Activated CD8-positive, alpha-beta memory T cell treated with anti-CD3 and anti-CD28 coated beads, Interleukin-2, amount 50 U/mL, for 1 hour (primary cell): ENCODE results near the gene CYB5RL.
A peak's percentile ranks its signal among the peaks of the same experiment; 100 is the strongest.
"Not testable (repeated sequence)": the region's sequence is repeated elsewhere in the genome, so short reads cannot be mapped to it uniquely, and the experiment has no call there.

ENCODE experiments used
- DNase-seq: peaks from one replicate; pipeline ENCODE4 v3.0.0-alpha.2; 2020; ENCODE audit errors: extremely low read depth

Gene CYB5RL, protein sequence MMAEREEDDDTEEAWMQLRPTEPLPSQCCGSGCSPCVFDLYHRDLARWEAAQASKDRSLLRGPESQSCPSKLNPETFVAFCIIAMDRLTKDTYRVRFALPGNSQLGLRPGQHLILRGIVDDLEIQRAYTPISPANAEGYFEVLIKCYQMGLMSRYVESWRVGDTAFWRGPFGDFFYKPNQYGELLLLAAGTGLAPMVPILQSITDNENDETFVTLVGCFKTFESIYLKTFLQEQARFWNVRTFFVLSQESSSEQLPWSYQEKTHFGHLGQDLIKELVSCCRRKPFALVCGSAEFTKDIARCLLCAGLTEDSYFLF

DNA sequence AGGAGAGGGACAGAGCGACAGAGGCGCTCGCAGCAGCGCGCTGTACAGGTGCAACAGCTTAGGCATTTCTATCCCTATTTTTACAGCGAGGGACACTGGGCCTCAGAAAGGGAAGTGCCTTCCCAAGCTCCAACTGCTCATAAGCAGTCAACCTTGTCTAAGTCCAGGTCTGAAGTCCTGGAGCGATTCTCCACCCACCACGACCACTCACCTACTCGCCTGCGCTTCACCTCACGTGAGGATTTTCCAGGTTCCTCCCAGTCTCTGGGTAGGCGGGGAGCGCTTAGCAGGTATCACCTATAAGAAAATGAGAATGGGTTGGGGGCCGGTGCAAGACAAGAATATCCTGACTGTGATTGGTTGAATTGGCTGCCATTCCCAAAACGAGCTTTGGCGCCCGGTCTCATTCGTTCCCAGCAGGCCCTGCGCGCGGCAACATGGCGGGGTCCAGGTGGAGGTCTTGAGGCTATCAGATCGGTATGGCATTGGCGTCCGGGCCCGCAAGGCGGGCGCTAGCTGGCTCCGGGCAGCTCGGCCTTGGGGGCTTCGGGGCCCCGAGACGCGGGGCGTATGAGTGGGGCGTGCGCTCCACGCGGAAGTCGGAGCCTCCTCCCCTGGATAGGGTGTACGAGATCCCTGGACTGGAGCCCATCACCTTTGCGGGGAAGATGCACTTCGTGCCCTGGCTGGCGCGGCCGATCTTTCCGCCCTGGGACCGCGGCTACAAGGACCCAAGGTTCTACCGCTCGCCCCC lies at the start of gene CYB5RL, which contains the start of gene MRPL37:
Gene CYB5RL (minus strand): TSS at position 266 of the 754 bp plus-strand sequence. CDS start 4,414 bp downstream, outside the sequence.
Gene MRPL37 (plus strand): TSS at position 403 of the 754 bp plus-strand sequence. CDS start 77 bp downstream, at position 480.
- peak; percentile 83 for DNase-seq

DNA sequence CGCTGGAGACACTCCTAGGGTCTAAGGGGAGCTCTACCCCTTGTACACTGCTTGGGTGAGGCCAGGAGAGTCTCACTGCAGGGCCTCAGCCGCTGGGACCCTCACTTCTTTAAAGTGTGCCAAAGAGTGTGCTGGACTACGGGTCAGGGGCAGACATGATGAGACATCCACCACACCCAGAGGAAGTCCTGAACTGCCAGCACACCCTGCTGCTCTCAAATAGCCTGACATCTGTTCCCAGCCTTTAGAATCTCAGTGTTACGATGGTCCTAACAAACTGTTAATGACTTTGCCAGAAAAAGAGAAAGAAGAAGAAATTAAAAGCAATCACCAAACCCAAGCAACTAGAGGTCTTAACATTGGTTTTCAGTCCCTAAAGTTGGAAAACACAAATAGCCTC lies 49.1 kb upstream of the CYB5RL start:
- no peak for DNase-seq

DNA sequence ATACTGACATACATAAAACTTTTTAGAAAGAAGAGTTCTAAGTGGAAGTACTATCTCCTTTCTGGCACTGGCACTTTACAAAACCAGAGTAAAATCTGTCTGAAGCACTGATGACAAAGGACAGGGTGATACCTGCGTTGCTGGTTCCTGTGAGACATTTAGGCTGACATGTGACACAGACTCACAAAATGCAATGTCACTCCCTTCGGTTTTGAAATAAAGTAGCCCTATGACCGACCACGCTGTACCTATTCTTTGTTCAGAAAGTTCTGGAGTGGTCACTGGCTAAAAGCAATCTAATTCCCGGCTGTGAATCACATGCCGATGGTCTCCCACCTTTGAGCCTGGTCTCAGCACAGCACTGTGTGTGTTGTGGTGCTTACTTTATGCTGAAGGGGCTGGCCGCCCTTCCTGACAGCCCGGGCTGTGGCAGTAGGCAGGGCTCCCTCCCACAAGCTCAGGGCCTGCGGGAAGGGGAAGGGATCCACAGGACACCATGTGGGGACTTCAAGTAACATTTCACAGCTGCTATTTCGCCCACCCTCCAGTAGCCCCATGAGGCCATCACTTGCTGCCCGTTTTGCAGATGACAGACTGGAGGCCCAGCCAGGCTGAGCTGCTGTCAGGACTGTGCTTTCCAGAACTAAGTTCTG lies 48.2 kb upstream of the CYB5RL start:
- DNase-seq: no peak

DNA sequence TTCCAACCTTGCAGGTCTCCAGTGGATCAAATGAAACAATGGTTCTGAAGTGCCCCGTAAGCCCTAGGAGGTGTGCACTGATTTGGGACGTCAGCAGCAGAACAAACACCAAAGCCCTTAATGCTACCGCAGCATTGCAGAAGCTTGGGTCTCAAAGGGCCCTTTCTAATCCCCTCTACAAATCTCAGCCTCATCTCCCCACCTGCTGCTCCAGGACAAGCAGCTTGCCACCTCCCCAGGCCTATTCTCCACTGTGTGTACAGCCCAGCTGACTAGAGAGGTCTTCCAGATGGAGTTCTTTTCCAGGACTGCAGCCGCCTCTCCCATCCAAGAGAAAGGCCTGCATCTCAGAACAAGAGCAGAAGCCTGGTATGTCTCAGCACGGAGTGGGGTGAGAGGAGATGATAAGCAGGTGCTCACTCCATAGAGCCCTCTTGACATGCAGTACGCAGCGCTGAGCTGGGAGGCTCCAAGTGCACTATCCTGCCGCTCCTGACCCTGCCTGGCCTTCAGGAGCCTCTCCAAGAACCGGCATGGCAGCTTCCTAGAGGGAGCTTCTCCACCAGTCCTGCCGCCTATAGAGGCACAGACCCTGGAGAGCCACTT lies 46.4 kb upstream of the CYB5RL start:
- no peak for DNase-seq

DNA sequence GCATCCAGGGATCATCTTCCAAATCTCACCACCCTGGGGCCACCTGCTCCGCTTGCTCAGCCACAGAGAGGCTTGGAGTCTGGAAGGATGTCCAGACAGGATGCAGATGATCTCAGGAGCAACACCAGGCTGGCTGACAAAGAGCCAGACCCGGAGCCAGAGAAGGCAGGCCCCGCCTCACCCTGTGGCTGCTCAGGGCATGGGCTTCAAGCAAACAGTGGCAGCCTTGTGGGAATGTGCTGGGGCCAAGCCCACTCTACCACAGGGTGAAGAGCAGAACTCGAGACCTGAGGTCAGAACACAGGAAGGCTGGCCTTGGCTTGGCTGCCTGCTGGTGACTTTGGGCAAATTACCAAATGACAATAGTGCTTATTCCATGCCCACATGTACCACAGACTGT lies 45.7 kb upstream of the CYB5RL start:
- DNase-seq: no peak

DNA sequence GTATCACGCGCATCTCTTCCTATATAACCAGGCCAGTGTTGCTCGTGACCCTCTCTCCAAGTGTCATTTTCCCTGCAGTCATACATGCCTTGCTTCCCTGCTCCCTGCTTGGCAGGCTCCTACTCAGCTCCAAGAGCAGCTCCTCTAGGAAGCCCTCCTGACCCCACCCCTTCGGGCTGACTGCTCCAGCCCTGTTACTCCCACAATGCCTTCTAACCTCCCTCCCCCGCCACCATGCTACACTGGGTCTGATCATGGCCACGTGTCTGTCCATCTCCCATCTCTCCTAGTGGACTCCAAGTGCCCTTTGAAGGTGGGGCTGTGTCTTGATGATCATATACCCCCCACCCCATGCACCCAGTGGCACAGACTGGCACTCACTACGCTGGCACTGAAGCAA lies 44.8 kb upstream of the CYB5RL start:
- no peak for DNase-seq

DNA sequence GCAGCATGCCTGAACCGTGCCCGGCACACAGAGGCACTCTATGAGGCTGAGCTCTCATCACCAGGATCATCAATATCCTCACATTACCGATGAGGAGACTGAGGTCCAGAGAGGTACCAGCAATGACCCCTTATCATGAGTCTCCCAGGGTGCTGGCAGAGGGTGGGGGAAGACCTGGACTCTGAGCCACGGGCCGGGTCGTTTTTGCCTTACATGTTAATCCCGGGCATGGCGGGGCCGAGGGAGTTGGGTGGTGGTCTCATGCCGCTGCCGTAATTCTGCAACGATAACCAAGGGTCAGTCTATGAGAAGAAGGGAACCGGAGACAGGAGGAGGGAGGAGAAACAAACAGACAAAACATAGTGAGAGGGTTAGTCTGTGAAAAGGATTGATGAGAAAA lies 43.2 kb upstream of the CYB5RL start:
- no peak for DNase-seq

DNA sequence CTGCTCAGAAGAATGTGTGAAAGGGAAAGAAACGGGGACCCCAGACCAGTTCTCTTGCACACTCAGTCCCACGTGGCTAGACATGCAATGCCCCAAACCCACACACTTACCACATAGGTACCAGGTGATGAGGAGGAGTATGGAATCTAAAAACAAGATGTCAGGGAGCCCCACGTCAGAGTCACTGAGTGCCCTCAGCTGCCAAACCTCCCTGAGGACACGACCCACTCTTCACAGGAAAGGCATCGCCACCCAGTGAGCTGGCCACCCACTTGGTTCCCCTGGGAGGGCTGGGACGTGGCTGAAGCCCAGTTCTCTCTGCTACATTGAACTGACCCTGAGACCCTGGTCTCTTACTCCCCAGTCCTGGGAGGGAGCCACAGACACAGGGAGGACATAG lies 41.5 kb upstream of the CYB5RL start:
- no peak for DNase-seq

DNA sequence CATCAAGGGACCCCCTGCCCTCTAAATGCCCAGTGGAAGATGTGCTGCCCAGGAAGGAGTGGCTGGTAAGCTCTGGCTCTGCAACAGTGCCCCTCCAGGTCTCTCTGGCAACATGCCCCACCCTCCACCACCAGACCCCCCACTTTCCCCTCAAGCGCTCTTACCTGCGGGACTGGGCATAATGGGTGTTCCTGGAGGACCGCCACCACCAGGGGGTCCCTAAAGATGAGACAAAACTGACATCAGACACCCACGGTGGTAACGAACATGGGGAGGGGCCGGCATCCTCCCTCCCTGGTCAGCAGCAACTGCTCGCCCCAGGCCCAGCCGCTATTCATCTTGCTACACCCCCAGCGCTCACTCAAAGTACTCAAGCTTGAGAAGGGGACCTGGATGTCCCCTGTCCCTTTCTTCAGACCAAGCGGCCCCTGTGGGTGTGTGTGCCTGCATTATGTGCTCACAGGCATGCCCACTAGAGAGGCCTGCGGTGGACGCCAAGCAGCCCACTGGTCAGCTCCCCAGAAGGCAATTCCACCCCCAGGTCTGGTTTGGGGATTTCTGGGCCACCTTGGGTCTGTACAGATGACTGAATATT lies 41.0 kb upstream of the CYB5RL start:
- DNase-seq: no peak

DNA sequence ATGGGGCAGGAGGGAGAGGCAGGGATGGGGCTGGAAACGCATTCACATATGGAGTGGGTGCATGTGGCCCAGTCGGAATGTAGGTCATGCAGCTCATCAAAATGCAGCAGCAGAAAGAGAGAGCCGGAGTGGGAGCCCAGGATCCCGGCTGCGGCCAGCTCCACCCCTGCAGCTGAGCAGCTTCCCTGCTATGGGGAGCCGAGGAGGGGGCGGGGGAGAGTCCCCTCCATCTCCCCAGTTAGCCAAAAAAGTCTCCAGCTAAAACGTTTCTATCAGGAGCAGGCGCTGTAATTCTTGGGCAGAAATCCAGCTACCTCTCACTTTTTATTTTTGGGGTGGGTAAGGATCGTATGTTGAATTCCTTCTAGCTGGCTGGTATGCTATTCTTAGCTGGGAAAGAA lies 39.8 kb upstream of the CYB5RL start:
- DNase-seq: no peak

DNA sequence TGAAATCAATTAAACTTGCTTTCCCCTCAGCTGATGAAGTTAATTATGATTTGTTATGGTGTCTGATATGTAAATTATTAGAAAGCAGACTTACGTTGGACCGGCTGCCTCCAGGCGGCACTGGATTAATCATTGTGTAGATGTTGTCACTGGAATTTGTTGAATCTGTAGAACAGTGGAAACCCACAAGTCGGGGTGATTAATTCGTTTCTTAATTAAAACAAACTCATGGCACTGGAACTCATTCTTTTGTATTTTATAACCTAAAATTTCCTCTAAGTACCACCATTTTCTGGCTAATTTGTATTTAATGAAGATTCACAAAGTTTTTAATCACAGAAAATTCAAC lies 39.2 kb upstream of the CYB5RL start:
- no peak for DNase-seq

DNA sequence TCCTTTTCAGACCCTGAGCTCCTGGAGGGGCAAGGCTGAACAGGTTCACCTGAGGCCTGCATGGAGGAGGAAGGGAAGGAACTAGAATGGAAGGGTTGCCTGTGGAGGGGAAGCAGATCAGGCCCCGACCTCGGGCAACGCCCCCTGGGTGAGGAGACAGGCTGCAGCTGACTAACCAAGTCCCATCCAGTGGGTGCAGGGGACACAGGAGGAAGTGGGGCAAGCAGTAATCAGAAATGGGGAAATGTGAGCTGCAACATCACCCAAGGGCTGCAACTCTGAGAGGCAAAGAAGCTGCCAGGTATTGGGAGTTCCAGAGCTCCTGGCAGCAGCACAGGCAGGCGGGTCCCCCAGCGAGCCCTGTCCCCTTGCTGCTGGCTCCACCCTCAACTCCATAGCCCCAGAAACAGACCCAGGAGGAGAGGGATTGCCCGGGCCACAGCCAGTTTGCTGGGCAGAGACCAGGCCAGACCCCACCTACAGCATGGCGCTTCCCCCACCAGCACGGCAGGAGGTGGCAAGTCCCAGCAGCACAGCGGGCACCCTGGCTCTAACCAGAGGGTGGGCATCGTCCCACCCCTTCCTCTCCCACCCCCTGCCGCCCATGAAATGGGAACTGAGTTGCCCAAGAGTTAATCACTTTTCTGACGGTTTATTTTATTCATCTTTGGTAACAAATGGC lies 38.7 kb upstream of the CYB5RL start:
- no peak for DNase-seq

DNA sequence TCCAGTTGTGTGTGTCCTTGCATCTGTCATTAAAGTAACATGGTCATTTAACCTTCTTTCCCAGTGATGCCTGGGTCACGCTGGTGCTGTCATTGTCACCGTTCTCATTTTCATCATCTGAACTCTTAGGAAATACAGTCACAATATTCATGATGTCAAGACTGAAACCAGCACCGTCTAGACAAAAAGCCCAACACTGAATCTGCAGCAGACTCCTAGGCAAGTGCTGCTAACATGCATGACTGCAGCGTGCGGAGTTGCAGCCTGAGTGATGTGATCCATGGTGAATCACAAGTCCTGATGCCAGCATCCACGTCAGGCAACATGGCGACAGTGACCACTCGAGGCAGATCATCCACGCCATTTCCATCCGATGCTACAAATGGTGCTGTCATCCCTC lies 37.8 kb upstream of the CYB5RL start:
- DNase-seq: no peak

DNA sequence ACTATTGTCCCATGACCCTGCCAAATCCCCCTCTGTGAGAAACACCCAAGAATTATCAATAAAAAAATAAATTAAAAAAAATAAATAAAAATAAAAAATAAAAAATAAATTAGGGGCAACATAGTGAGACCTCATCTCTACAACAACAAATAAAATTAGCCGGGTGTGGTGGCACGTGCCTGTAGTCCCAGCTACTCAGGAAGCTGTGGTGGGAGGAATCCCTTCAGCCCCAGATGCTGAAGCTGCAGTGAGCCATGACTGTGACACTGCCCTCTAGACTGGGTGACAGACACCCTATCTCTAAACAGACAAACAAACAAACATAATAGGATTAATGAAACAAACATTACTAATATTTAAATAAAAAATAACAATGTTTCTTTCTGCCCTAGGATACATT lies 34.5 kb upstream of the CYB5RL start:
- DNase-seq: no peak

DNA sequence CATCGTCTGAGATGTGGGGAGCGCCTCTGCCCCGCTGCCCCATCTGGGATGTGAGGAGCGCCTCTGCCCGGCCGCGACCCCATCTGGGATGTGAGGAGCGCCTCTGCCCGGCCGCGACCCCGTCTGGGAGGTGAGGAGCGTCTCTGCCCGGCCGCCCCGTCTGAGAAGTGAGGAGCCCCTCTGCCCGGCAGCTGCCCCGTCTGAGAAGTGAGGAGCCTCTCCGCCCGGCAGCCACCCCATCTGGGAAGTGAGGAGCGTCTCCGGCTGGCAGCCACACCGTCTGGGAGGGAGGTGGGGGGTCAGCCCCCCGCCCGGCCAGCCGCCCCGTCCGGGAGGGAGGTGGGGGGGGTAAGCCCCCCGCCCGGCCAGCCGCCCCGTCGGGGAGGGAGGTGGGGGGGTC lies 33.4 kb upstream of the CYB5RL start:
- not testable (repeated sequence) for DNase-seq

DNA sequence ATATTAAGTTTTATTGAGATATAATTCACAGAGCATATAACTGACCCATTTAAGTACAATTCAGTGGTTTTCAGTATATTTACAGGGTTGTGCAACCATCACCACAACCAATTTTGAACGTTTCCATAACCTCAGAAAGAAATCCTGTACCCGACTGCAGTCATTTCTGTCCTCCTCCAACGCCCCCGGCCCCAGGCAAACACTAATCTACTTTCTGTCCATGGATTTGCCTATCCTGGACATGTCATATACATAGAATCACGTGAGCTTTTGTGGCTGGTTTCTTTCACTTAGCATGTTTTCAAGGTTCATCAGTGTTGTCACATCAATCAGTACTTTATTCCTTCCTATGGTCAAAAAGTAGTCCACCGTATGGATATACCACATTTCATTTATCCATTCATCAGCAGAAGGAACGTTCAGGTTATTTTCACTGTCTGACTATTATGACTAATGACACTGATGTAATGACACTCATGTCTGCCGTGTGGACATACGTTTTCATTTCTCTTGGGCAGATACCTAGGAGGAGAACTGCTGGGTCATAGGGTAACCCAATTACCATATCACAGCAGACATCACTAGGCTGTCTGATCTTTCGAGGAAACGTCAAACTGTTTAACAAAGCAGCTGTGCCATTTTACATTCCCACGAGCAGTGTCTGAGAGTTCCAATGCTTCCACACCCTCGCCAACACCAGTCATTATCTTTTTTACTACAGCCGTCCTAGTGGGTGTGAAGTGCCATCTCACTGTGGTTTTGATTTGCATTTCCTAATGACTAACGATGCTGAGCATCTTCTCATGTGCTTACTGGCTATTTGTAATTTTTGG lies 30.9 kb upstream of the CYB5RL start:
- DNase-seq: no peak

DNA sequence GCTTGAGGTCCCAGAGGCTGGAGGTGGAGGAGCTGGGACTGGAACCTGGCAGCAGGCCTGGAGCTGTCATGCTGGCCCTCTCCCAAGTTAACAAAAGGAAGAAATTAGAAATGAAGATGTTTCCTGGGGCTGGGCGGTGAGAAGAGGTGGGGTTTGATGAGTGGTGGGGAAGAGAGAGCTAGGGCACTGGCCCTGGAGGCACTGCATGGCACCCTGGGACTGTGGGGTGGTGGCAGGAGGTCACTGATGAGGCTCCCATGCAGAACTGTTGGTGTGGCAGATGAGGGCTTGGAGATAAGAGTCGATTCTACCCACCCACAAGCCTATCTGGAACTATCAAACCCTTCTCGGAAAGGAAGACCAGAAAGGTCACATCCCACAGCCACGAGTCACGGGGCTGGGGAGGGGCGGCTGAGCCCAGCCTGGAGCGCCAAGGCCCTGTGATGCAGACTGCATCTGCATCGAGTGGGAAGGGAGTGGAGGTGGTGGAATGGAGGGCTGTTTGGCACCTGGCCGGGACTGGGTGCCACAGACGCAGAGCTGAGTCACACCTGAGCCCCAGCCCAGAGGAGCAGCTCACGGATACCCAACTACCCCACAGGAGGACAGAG lies 29.6 kb upstream of the CYB5RL start:
- DNase-seq: no peak

DNA sequence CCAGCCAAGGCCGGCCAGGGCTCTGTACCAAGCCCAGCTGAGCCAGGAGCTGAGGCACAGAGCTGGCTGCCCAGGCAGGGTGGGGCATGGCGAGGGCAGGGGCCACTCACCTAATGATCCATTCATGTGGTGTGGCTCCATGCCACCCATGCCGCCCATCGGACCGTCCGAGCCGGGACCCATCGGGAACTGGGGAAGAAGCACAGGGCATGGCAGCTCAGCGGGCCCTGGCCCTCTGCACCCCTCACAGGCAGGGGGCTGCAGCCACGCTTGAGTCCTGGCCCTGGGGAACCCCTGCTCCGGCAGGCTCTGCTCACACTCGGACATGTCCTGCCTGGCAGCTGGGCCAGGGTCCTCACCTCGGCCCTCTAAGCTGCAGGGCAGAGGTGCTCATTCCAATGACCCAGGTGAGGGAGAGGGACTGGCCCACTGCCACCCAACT lies 28.8 kb upstream of the CYB5RL start:
- DNase-seq: no peak

DNA sequence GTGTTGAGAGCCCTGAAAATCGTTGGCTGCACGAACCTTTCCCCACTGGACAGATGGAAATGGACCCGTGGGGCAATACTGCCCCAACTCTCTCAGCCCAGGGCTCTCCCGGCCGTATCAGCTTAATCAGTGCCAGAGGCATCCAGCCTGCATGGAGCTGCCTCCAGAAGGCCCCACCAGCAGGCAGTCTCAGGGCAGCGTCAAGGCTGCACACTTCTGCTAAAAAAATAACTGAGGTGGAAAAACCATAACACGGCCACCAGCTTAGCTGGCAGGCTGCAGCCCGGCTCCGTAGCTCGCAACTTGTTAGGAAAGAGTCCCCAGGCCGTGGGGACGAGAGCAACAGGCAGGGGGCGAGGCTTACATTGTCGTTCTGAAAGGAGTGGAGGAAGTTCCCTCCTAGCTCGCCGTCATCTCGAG lies 28.1 kb upstream of the CYB5RL start:
- no peak for DNase-seq

DNA sequence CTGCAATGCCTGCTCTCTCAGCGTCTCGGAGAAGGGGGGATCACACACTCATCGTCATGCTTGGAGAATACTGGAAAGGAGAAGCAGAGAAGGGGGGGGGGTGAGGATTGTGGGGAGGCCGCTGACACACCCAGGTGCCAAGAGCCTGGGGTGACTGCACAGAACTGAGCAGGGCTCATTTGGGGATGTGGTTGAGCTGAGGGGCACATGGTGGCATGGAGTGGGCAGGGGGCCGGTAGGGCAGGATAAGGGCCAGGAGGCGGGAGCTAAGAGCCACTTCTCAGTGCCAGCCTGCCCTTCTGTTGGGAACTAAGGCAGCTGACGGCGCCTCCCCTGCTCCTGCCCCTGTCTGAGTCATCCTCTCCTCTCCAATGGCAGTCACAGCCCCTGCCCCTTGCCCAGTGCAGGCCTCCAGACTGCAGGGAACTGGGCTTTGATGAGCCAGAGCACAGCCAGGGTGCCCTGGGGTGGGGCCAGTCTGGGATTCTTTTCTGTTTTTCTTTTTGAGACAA lies 27.3 kb upstream of the CYB5RL start:
- DNase-seq: no peak
